CD4-positive, alpha-beta T cell treated with Interleukin-15 for 1 hour (primary cell): ENCODE results near the gene TPPP.
"Not testable (repeated sequence)": the region's sequence is repeated elsewhere in the genome, so short reads cannot be mapped to it uniquely, and the experiment has no call there.

Experiments used
- DNase-seq: peaks from one replicate; pipeline ENCODE4 v3.0.0-alpha.2; 2020

TPPP gene

GRCh38 chr5:692529-693041 lies 567 bp downstream of the TPPP start:
- not testable (repeated sequence) for DNase-seq

- DNase-seq: no peak
These were observed 1.2 kb downstream of the TPPP start for GRCh38 chr5:691817-692528.

DNA sequence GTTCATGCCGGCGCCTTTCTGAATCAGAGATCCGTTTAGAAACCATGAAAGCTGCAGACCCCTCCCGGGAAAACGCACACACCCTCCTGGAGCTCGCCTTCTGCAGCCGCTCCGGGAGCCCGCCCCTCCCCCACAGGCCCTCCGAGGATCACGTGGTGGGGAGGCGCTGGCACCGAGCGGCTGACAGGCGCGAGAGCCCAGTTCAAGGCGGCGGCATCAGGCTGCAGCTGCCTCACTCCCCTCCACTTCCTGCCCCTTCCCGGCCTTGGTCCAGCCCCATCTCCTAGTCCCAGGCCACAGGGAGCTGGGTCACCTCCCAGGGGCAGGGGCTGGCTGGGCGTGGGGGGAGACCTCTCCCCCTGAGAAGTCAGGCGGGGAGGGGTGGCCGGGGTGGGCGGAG lies 2.1 kb downstream of the TPPP start:
- not testable (repeated sequence) for DNase-seq

DNA sequence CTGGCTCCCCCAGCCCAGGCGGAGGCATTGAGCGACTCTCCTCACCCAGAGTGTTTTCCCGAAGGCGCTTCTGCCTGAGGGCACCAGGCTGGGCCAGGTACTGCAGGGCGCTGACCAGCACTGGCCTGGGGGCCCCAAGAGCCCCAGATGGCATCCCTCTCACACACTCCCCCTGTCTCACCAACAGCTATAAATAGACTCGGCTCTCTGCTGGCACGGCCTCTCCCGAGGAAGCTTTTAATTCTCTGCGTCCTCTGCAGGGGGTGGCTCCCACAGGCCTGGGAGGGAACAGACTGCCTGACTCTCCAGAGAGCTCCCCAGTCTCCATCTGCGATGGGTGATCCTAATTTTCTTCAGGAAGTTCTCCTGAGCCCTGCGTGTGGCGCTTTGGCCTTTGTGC lies 2.9 kb downstream of the TPPP start:
- DNase-seq: not testable (repeated sequence)

DNA sequence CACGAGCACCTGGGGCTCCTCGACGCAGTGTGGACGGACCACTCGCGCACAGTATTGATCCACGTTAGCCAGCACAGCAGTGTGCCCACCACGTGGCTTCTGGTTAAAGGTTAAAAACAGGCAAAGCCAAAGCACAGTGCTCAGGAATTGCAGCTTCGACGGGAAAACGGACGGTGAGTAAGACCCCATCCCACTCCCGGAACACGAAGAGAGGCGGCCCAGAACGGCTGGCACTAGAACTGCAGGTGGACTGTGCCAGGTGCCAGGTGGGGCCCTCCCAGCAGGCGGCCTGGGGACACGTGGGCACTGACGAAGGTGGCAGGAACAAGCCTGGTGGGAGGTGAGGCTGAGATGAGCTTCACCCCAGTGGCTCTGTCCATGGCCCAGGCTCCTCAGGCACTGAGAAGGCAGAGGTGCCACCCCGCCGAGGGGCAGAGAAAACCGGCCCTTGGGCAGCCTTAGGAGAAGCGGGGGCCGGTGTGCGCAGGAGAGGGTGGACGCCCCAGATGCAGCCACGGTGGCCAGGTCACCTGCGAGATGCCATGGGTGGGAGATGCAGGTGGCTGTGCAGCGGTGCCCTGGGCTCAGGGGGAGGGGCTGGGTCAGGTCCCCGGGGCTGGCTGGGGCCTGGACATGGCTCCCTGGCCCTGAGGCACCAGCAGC lies 4.7 kb downstream of the TPPP start:
- not testable (repeated sequence) for DNase-seq

DNA sequence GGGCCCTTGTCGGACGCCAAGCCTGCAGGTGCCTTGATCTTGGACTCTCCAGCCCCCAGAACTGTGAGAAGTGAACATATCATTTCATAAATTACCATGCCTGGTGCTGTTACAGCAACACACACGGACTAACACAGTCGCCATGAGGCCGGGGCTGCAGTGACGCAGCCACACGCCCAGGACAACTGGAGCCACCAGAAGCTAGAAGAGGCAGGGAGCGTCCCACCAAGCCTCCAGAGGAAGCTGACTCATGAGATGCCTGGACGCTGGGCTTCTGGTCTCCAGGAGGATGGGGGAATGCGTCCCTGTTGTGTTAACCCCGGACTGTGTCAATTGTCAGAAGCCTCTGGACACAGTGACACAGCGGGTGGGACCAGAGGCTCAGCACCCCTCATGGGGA lies 6.2 kb downstream of the TPPP start:
- not testable (repeated sequence) for DNase-seq

GRCh38 chr5:686172-686523 lies 7.0 kb downstream of the TPPP start:
- not testable (repeated sequence) for DNase-seq

GRCh38 chr5:685262-686171 lies 7.6 kb downstream of the TPPP start:
- no peak for DNase-seq

- DNase-seq: no peak
These were observed 8.4 kb downstream of the TPPP start for GRCh38 chr5:684751-685216.

DNA sequence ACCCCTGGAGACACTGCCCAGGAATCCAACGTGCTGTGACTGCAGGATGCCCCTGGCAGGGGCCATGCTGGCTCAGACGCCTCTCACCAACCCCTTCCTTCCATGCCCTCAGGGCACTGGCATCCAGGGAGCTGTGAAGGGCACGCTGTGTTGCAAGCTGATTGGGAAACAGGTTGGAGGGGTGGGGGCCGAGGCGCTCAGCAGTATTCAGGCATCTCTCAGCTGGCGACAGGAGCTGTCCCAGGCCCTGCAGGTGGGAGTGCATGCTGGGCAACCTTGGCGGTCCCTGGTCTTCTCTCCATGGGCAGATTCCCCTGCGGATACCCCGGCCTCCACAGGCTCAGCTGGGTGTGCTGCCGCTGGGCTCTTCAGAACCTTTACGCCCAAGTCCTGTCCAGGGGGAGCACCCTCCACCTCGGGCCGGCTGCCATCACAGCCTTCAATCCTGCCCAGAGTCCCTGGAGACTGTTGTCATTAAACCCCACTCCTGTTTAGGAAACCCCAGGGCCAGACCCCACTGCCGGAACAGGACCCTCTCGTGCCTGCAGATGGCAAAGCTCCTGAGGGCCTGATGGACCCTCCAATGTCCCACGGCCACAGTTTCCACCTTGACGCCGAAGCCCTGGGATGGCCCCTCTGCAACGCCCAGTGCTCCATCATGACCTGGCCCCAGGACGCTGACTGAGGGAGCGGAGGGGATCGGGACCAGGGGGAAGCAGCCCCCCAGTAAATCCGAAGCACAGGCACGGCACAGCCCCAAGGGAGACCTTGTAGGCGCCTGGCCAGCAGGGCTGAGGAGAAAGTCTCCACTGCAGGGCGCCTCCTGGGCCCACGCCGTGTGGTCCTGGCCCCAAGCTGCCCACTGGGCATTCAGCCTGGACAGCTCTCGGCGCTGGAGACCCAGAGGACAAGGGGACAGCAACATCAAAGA lies 9.3 kb downstream of the TPPP start:
- no peak for DNase-seq

GRCh38 chr5:682651-683358 lies 10.3 kb downstream of the TPPP start:
- not testable (repeated sequence) for DNase-seq

- not testable (repeated sequence) for DNase-seq
These were observed 10.9 kb downstream of the TPPP start for GRCh38 chr5:682216-682615.

DNA sequence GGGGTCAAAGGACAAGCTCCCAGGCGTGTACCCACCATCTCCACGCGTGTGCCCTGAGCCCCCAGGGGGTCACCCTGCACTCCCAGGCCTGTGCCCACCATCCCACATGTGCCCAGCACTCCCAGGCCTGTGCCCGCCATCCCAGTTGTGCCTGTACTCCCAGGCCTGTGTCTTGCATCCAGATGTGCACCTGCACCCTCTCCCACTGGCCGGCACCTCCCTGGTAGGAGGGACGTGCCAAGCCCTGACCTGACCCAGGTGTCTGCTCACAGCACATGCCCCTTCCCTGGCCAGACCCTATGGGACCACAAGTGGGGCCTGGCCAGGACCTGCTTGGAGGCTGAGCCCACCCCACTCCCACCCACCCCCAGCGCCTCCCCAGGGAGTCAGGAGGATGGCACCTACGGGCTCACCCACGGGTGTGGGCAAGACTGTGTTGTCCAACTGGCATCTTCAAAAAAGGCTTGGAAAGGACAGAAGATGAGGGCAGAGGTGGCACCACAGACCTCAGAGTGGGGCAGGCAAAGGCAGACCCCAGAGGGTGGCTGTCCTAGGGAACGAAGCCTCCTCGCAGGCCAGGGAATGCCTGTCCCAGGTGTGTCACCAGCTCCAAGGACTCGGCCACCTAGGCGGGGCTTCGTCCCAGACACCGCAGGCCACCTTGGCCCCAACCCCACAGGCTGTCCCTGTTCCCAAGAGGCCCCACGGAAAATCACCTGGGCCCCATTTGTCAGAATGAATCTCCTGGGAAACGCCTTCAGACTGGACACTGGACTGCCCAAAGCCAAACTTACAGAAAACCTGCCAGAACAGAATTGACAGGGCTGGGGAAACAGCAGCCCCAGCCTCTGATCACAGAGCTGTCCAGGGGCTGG lies 11.6 kb downstream of the TPPP start:
- DNase-seq: peak; percentile 12

DNA sequence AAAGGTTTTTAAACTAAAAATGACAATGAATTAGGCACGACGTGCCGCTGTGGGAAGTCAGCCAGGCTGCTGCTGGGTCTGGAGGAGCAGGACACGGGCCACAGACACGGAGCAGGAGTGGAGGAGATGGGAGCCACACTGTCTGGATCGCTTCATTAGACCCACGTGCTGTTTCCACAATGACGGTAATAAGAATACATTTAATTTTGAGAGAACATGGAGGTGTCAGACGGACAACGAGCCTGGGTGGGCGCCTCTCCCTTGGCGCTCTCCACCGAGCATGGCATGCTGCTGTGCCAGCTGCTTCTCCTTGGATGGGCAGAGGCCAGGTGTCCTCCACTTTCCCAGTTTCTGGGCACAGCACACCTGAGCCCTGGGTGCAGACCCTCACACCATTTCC lies 12.3 kb downstream of the TPPP start:
- DNase-seq: peak; percentile 4

GRCh38 chr5:680118-680795 lies 12.9 kb downstream of the TPPP start:
- DNase-seq: not testable (repeated sequence)

DNA sequence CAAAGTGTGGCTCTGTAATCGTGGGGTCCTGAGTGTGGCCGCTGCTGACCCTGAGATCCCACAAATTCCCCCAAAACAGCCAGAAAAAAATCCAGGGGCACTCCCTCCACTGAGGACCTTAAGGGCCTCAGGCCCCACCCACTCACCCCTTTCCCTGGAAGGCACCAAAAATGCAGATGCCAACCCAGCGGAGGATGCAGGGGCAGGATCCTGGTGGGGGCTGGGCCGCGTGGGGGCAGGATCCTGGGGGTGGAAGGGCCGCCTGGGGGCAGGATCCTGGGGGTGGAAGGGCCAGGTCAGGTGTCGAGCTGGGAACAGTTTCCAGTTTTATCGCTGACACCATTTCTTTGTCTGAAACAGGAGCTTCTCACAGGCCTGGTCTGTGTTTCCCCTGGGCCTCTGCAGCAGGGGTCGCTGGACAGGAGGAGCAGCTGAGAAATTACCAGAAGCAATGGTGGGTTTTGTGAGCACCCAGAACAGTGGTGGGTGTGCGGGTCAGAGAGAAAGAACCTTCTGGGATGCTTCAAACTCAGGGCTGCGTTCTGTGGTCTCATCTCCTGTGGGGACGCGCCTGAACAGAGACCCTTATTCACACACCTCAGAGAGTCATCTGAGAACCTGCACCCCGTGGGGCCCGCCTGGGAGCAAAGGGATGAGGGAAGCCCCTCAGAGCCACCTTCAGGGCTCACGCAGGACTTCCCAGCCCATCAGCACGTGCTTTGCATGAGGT lies 13.8 kb downstream of the TPPP start:
- DNase-seq: not testable (repeated sequence)

GRCh38 chr5:678521-678920 lies 14.6 kb downstream of the TPPP start:
- not testable (repeated sequence) for DNase-seq

GRCh38 chr5:677131-678101 lies 15.7 kb downstream of the TPPP start:
- DNase-seq: peak; percentile 14
